Kidney (tissue), 14 donors: Measurements from ENCODE around the gene APOL2. TPM values are rescaled to one million over a fixed set of nuclear protein-coding genes. Genes with fewer than 3 reads are reported as not detected.

Source experiments
- DNase-seq, 5 donors: peaks; one replicate each; pipeline ENCODE4 v3.0.0-alpha.2; 2013 to 2020
- FAIRE-seq: peaks from 2 replicates; lab custom pipeline; 2012; peaks lifted over from hg19 to GRCh38; lab: Jason Lieb, UNC
- H3K27ac ChIP-seq, 2 donors: one replicate each; pipeline ENCODE4 v1.7.0; 2013; ENCODE audit warnings: low read depth in 2 of 2, low read length in 2 of 2, inconsistent platforms in 1 of 2
- H3K27me3 ChIP-seq: one replicate; pipeline ENCODE4 v1.7.1; 2013; ENCODE audit warnings: low read length, inconsistent platforms; ENCODE audit not compliant: control insufficient read depth, insufficient read depth
- H3K36me3 ChIP-seq, 3 donors: one replicate each; pipeline versions ENCODE4 v1.7.0 to v1.7.1; 2013; ENCODE audit warnings: low read length in 3 of 3, control low read depth in 1 of 3, inconsistent platforms in 1 of 3; ENCODE audit not compliant: insufficient read depth in 3 of 3, control insufficient read depth in 2 of 3
- H3K4me1 ChIP-seq, 3 donors: one replicate each; pipeline versions ENCODE4 v1.7.0 to v1.7.1; 2013; ENCODE audit warnings: low read length in 3 of 3, inconsistent platforms in 1 of 3, low read depth in 1 of 3; ENCODE audit not compliant: control insufficient read depth in 2 of 3, insufficient read depth in 2 of 3
- H3K4me3 ChIP-seq, 3 donors: one replicate each; pipeline versions ENCODE4 v1.7.0 to v1.8.1; 2013; ENCODE audit warnings: low read length in 3 of 3, control low read depth in 1 of 3, inconsistent platforms in 1 of 3
- H3K9ac ChIP-seq, 3 donors: one replicate each; pipeline versions ENCODE4 v1.7.0 to v1.7.1; 2013; ENCODE audit warnings: low read length in 3 of 3, control low read depth in 1 of 3, inconsistent platforms in 1 of 3
- H3K9me3 ChIP-seq, 3 donors: one replicate each; pipeline versions ENCODE4 v1.7.0 to v1.7.1; 2013; ENCODE audit warnings: low read length in 3 of 3, control low read depth in 1 of 3, inconsistent platforms in 1 of 3; ENCODE audit not compliant: control insufficient read depth in 2 of 3, insufficient read depth in 1 of 3
- intact Hi-C: fragments of 100-400 bp; cut with DNase I; formaldehyde crosslinking; loops from one replicate; pipeline ENCODE4 v1.11.1; 2022
- polyA plus RNA-seq: library from polyadenylated mRNA; stranded (reverse); fragments of 350-450 nt; fragmentation: Illumina TruSeq; extraction: RNeasy Lipid Tissue Mini Kit (QIAGEN cat#74804); gene quantifications from one replicate; pipeline ENCODE4 v1.2.3, GENCODE V29; 2014; ENCODE audit warnings: low read depth, low replicate concordance; ENCODE audit not compliant: insufficient read depth
- total RNA-seq: library from RNA; stranded (reverse); fragmentation: NEBNext Ultra II Directional; extraction: Animal tissue kit (Norgen Biotek cat#: 25700); gene quantifications from one replicate; pipeline ENCODE4 v1.2.1, GENCODE V29; 2021
- TF ChIP-seq, protein P1 (sequence below): IDR thresholded peaks from 3 replicates; pipeline ENCODE4 v1.5.1; 2012; ENCODE audit warnings: mild to moderate bottlenecking, moderate library complexity, borderline replicate concordance; ENCODE audit not compliant: insufficient read depth; ENCODE audit errors: extremely low read depth
- donor health status: control.
- donor health status: control.
- donor health status: control.
- donor health status: control.
- donor health status: control.
- donor health status: DM: yes; HTN: yes; CAD: no.
- donor health status: Normal renal cell carcinoma (clear cell type).

Gene APOL2
- total and polyA plus RNA-seq, 2 donors from 2014 or later: 34.8 to 48.8 TPM

DNA sequence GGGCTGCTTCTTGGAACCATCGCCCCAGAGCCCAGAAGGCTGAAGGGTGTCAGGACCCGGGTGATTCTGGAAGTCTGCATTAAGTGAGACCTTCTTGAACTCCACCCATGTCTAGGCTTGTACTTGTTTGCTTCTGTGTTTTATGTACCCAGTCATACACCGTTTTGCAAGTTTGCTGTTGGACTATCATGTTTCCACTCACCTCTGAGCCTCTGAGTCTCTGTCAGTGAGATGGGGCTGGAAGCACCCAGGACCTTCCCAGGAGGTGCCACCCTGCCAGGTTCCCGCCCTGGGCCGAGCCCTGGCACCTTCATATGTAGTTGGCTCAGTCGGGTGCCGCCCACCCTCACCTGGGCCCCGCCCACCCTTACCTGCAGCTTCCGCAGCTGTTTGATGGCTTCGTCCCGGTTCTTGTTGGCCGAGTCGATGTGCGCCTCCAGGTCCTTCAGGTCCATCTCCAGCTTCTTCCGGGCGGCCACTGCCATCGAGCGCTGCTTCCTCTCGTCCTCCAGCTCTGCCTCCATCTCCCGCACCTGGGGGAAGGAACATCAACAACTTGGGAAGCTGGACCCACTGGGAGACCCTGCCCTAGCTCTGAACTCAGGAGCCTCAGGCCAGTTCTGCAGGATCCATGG, 48.7 kb upstream of the APOL2 start:
- no peaks in the 10 kb centered on the region for H3K4me1 ChIP-seq
- H3K36me3 ChIP-seq: peaks cover 2 to 72% (median 60%) of the 10 kb centered on the region in 3 donors
- H3K4me3 ChIP-seq: no peak overlapping the region
- DNase-seq: peak in 1 of 5 donors; percentile 77
- TF ChIP-seq, protein P1, sequence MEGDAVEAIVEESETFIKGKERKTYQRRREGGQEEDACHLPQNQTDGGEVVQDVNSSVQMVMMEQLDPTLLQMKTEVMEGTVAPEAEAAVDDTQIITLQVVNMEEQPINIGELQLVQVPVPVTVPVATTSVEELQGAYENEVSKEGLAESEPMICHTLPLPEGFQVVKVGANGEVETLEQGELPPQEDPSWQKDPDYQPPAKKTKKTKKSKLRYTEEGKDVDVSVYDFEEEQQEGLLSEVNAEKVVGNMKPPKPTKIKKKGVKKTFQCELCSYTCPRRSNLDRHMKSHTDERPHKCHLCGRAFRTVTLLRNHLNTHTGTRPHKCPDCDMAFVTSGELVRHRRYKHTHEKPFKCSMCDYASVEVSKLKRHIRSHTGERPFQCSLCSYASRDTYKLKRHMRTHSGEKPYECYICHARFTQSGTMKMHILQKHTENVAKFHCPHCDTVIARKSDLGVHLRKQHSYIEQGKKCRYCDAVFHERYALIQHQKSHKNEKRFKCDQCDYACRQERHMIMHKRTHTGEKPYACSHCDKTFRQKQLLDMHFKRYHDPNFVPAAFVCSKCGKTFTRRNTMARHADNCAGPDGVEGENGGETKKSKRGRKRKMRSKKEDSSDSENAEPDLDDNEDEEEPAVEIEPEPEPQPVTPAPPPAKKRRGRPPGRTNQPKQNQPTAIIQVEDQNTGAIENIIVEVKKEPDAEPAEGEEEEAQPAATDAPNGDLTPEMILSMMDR: no peak
- no peak overlapping the region for H3K9ac ChIP-seq
- H3K27ac ChIP-seq: no peak overlapping the region
- intact Hi-C loops: no loop called here
- FAIRE-seq: no peak
- no peaks in the 10 kb centered on the region for H3K9me3 ChIP-seq
- H3K27me3 ChIP-seq: no peaks in the 10 kb centered on the region

DNA sequence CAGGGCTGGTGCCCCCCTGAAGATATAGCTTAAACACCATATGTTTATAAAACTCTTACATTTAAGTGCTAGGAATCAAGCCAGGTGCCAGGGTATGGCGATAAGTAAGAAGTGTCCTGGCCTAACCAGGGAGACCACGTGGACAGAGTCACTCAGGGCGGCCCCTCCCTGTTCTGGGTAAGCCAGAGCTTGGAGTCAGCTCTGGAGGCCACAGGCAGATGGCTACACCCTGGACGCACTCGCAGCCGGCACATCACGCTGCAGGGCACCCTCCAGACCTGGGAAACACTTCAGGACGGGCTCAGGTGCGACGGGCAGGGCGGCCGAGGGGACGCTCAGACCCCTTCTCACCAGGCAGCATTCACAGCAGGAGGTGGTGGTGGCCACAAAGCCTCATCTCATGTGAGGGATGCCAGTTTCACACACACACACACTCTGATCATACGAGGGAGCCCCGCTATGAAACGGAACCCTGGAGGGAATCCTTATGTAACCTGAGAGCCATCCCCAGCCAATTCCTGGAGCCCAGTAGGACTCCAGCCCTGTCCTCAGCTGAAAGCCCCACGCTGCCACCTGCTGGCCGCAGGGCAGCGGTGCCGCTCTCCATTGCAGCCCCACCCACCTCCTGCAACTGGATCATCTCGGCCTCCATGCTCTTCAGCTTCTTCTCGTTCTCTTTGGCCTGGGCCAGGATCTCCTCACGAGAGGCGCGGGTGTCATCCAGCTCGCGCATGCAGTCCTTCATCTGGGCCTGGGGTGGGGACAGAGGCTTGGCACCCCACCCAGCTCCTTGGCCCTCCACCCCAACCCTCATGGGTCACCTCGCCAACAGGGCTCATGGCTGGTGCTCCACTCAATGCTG, 47.0 kb upstream of the APOL2 start:
- no peak overlapping the region for H3K9ac ChIP-seq
- H3K9me3 ChIP-seq: no peaks in the 10 kb centered on the region
- no peak overlapping the region for H3K4me3 ChIP-seq
- no peaks in the 10 kb centered on the region for H3K27me3 ChIP-seq
- intact Hi-C loops: no loop called here
- H3K27ac ChIP-seq: peak overlapping the region in 1 of 2 donors; percentile 25
- peaks cover 2 to 65% (median 57%) of the 10 kb centered on the region in 3 donors for H3K36me3 ChIP-seq
- no peaks in the 10 kb centered on the region for H3K4me1 ChIP-seq
- no peak for FAIRE-seq
- TF ChIP-seq, protein P1: peak; percentile 75
- peak; percentile 78 to 88 (median 85) for DNase-seq

DNA sequence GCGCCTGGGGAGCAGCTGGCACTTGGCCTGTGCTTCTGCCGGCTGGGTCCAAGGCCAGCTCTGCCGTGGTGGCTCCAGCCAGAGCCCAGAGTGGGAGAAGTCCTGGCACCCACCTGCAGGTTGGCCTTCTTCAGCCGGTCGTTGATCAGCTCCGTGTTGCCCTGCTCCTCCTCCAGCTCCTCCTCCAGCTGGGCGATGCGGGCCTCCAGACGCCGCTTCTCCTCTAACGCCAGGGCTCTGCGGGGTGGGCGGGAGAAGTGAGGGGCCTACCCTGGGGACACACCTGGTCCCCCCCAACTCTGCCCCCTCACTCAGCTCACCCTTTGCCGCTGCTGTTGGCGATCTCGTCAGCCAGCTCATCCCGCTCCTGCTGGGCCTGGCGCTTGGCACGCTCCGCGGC, 46.2 kb upstream of the APOL2 start:
- FAIRE-seq (no peak), DNase-seq (peak in 1 of 5 donors; percentile 67)
- Histone ChIP-seq H3K4me3 (no peak overlapping the region), H3K4me1 (no peaks in the 10 kb centered on the region), H3K27me3 (no peaks in the 10 kb centered on the region), H3K36me3 (peaks cover 2 to 68% (median 59%) of the 10 kb centered on the region in 3 donors), H3K9me3 (no peaks in the 10 kb centered on the region), H3K9ac (no peak overlapping the region), H3K27ac (no peak overlapping the region)
- intact Hi-C loops: no loop called here
- TF ChIP-seq, protein P1: no peak
